Ammon's horn (tissue), 1 donor: ENCODE results near the gene RAB40B.
"Not testable (repeated sequence)": the region's sequence is repeated elsewhere in the genome, so short reads cannot be mapped to it uniquely, and the experiment has no call there.

ENCODE experiments used
- DNase-seq: peaks from one replicate; pipeline ENCODE4 v3.0.0-alpha.2; 2016; ENCODE audit warnings: low spot score

The RAB40B gene

GRCh38 chr17:82698065-82698973 is at the start of gene RAB40B:
TSS of gene RAB40B (minus strand) at chr17:82698698. CDS start at chr17:82698596, 102 bp downstream.
- DNase-seq, result peak; percentile 100

- DNase-seq, result no peak
Measured at GRCh38 chr17:82745524-82745923, 47.0 kb upstream of the RAB40B start.

DNA sequence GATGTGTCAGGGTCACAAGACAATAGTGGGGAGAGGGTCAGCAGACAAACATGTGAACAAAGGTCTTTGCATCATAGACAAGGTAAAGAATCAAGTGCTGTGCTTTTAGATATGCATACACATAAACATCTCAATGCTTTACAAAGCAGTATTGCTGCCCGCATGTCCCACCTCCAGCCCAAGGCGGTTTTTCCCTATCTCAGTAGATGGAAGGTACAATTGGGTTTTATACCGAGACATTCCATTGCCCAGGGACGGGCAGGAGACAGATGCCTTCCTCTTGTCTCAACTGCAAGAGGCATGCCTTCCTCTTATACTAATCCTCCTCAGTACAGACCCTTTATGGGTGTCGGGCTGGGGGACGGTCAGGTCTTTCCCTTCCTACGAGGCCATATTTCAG is 46.2 kb upstream of the RAB40B start:
- not testable (repeated sequence) for DNase-seq

DNA sequence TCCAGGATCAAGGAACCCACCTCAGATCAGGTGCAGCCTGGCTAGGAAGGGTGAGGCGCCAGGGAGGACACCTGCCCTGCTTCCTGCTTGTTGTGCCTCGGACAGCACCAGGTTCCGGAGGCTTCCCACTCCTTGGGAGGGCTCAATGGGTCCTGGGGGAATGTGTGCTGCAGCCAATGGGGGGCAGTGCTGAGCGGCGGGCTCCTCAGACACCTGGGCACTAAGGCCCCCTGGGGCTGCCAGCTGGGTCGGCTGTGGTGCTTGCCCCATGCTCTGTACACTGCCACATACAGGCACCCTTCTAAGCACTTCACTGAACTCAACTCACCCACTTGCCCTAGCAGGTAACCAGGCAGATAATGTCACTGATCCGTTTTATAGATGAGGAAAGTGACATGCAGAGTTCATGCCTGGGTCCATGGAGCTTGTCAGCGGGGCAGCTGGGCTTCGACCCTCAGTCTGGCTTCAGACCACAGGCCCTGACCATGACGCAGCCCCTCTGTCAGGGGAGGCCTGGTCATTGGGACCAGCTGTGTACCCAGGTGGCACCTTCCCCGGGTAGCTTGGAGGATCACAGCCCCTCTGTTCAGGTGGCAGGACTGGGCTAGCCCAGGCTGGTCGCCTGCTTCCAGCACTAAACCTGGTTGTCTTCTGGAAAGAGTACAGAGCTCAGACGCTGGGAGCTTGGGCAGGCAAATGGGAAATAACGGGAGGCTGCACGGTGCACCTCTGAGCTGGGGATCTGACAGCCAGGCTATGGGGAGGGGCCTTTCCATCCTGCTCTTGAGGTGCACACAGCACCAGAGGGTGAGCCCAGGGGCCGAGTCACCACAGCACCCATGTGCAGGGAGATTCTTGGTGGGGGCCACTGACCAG is 45.1 kb upstream of the RAB40B start:
- no peak for DNase-seq

- DNase-seq, result no peak
Measured at GRCh38 chr17:82740906-82741759, 42.6 kb upstream of the RAB40B start.

- peak; percentile 97 for DNase-seq
Measured at GRCh38 chr17:82737967-82738877, 39.7 kb upstream of the RAB40B start.

DNA sequence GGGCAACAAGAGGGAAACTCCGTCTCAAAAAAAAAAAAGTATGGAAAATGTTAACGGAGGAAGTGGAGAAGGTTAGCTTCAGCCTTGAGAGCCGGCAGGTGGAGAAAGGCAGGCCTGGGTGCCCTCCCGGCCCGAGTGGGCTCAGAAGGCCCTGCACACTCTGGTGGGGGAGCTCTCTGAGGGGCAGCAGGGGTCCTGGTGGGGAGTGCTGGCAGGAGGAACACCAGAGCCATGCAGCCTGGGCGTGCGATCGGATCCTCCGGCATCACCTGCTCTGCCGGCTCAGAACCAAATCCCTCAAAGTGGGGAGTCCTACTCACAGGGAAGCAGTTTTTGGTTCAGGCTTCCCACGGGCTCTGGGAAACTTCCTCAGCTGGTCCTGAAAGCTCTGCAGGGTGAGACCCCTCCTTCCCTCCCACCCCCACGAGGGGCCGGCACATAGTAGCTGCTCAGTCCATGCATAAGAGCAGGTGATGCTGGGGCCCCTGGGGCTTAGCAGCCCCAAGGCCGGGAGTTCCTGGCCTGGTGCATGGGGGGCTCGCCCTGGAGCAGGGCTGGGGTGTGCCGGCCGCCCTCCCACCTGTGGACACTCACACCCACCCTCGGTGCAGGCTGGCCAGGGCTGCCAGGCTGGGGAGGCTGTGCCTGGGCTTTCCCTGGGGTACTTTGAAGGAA is 38.1 kb upstream of the RAB40B start:
- no peak for DNase-seq

DNA sequence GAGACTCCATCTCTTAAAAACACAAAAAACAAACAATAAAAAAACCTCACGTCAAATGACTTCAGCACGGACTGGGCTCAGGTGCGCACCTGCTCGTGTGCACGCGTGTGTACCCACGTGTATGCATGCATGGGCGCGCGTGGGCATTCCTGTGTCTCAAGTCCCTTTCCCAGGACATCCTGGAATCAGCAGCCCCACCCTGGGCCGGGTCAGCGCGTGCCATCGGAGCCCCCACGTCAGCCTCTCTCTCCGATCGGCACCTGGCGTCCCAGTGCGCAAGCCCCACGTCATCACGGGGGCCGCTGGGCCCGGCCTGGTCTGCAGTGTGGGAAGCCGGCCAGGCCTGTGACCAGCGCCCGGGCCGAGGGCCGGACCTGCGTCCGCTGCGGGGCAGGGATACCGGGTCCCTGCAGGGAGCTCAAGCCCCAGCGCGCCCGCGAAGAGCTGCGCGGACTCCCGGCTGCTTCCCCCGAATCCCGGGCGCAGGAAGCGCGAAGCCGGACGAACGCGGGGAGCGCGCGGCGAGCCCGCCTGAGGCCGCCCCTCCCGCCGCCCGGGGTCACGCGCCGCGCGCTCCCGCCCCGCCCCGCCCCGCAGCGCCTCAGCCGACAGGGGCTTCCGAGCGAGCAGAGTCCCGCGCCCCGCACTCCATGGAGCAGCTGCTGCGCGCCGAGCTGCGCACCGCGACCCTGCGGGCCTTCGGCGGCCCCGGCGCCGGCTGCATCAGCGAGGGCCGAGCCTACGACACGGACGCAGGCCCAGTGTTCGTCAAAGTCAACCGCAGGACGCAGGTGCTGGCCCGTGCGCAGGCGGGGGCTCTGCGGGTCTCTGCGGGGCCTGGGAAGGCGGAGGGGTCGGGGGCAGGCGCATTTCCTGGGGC is 36.7 kb upstream of the RAB40B start, which contains the start of gene FN3K:
Gene FN3K (plus strand): TSS at position 629 of the 880 bp plus-strand sequence. CDS start 22 bp downstream, at position 651.
- peak; percentile 76 for DNase-seq

GRCh38 chr17:82732118-82732743 is 33.7 kb upstream of the RAB40B start:
- no peak for DNase-seq

DNA sequence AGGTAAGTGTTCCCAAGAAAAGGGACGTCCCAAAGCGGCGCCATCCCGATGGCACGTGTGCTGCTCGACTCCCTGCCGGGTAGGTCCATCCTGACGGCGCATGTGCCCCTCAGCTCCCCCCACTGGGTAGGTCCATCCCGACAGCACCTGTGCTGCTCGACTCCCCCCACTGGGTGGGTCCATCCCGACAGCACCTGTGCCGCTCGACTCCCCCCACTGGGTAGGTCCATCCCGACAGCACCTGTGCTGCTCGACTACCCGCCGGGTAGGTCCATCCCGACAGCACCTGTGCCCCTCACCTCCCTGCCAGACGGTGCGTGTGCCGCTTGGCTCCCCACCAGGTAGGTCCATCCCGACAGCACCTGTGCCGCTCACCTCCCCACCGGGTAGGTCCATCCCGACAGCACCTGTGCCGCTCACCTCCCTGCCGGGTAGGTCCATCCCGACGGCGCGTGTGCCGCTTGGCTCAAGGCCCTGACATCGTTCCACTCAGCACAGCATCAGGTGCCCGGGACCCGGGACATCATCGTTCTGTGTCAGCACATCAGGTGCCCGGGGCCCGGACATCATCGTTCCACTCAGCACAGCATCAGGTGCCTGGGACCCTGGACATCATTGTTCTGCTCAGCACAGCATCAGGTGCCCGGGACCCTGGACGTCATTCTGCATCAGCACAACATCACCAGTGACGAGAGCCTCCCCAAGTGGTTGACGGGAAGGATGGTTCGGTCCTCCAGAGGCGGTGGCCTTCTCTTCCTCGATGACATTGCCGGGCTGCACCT is 31.2 kb upstream of the RAB40B start:
- no peak for DNase-seq

DNA sequence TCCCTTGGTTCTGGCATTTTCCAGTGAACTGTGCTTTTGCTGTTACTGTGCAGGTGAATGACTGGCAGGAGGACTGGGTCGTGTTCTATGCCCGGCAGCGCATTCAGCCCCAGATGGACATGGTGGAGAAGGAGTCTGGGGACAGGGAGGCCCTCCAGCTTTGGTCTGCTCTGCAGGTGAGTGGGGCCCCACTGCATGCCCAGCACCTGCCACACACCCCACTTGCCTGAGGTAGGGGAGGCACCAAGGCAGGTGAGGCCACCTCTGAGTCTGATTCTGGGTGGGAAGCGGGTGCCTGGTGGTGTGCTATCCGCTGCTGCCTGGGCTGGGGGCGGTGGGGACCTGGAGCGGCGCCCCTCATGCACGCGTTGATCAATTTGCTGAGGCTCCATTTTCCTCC is 27.9 kb upstream of the RAB40B start:
- DNase-seq, result no peak

DNA sequence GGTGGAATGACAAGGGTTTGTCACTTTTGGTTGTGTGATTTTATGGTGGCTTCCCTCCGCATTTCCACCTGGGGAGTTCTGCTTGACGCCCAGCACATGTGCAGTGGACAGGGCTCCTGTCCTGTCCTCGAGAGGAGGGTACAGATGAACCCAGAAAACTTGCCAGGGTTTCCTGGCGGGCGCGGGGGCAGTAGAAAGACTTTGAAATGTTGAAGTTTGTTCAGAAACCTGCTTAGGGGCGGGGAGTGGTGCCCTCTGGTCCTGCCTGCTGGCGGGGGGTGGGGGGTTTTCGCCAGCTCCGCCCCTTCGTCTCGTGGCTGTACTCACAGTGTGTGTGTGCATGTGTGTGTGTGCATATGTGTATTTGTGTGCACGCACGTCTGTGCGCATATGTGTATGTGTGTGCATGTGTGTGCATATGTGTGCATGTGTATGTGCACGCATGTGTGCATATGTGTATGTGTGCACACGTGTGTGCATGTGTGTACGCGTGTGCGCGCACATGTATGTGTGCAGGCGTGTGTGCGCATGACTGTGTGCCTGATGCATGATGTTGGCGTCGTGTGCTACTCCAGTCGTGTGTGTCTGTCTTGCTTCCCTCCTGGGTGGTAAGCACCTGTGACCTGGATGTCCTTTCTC is 24.8 kb upstream of the RAB40B start:
- DNase-seq, result no peak

DNA sequence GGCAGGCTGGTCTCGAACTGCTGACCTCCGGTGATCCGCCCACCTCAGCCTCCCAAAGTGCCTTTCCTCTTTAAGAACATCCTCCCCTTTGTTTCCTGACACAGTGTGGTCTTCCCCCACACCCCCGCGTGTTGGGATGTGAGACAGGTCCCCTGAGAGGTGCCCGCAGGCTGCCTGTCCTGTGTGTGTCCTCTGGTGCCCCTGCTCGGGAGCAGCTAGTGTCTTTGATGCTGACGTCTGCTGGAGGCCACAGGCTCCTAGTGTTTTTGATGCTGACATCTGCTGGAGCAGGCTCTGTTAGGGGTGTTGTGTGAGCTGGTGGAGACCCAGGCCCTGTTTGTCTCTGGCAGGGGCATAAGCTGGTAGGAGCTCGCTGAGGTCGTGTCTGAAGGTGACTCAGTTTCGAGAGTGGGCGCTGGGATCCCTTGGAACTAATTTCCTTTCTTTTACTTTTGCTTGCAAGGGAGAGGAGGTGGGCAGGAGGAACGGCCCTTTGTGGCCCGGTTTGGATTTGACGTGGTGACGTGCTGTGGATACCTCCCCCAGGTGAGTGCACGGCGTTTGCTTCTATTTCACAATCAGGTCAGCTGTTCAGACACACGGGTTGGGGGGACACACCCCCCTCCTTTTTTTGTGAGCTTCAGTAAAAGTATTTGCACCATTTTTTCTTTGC is 24.0 kb upstream of the RAB40B start:
- no peak for DNase-seq

- no peak for DNase-seq
Measured at GRCh38 chr17:82720204-82720603, 21.7 kb upstream of the RAB40B start.

- no peak for DNase-seq
Measured at GRCh38 chr17:82718986-82719685, 20.6 kb upstream of the RAB40B start.
